Stimulated activated CD4-positive, alpha-beta T cell treated with anti-CD3 and anti-CD28 coated beads, TNF-alpha, amount 100 ng/mL, for 4 hours (primary cell): ENCODE results near the gene CCL26.
"Not testable (repeated sequence)": the region's sequence is repeated elsewhere in the genome, so short reads cannot be mapped to it uniquely, and the experiment has no call there.

Experiments used
- DNase-seq, 3 experiments: peaks; one replicate each; pipeline ENCODE4 v3.0.0-alpha.2; 2020; ENCODE audit warnings: low read depth in 3 of 3

The CCL26 gene

DNA sequence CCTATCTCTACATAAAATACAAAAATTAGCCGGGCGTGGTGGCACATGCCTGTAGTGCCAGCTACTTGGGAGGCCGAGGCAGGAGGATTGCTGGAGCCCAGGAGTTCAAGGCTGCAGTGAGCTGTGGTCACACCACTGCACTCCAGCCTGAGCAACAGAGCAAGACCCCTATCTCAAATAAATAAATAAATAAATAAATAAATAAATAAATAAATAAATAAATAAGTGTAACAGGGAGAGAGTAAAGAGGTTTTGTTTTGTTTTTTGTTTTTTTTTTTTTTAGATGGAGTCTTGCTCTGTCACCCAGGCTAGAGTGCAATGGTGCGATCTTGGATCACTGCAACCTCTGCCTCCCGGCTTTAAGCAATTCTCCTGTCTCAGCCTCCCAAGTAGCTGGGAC is 20.6 kb upstream of the CCL26 start:
- DNase-seq = not testable (repeated sequence)

DNA sequence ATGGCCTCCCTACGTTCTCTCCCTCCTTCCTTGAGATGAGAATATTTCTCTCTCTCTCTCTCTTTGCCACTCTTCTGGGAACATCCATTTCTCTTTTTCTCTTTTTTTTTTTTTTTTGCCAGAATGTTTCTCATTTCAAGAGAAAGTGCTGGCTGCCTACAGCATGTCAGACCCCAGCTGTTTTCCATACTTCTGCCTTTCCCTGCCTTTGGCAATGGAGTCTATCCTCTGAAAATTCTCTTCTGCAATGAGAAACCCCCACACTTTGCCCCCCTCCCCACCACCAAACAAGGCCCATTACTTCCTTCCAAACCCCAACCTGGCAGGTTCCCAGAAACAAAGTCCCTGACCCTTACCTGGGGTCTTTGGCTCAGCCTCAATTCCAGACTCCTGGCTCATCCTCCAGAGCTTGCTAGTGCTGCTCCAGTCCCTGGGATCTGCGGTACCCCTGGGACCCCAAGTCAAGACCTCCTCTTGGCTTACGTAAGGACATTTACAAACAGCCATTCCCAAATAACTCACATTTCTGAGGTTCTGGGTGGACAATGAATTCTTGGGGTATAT is 17.4 kb upstream of the CCL26 start:
- no peak for DNase-seq

DNA sequence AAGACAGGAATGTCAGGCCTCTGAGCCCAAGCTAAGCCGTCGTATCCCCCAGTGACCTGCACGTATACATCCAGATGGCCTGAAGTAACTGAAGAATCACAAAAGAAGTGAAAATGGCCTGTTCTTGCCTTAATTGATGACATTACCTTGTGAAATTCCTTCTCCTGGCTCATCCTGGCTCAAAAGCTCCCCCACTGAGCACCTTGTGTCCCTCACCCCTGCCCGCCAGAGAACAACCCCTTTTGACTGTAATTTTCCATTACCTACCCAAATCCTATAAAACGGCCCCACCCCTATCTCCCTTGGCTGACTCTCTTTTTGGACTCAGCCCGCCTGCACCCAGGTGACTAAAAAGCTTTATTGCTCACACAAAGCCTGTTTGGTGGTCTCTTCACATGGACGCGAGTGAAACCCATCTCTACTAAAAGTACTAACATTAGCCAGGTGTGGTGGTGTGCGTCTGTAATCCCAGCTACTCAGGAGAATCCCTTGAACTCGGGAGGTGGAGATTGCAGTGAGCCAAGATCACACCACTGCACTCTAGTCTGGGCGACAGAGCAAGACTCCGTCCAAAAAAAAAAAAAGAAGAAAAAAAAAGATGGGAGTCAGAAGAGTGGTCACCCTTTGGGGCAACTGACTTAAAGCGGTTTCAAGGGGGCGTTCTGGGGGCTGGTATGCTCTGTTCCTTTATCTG is 16.3 kb upstream of the CCL26 start:
- not testable (repeated sequence) for DNase-seq

DNA sequence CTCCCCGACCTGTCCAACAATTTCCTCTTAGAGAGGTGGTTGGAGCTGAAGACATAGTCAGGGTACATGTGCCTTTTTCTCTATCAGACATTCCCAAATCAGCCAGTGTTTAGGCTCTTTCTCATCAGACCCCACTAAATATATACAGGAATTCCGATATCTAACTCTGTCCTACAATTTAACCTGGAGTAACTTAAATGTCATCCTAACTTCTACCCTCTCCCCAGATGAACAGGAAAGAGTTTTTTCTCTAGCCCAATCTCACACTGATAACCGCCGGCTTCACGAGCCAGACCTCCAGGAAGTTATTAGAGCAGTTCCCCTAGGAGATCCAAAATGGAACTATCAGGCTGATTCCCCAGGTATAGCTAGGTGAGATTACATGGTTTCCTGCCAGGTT is 11.0 kb upstream of the CCL26 start:
- not testable (repeated sequence) for DNase-seq

DNA sequence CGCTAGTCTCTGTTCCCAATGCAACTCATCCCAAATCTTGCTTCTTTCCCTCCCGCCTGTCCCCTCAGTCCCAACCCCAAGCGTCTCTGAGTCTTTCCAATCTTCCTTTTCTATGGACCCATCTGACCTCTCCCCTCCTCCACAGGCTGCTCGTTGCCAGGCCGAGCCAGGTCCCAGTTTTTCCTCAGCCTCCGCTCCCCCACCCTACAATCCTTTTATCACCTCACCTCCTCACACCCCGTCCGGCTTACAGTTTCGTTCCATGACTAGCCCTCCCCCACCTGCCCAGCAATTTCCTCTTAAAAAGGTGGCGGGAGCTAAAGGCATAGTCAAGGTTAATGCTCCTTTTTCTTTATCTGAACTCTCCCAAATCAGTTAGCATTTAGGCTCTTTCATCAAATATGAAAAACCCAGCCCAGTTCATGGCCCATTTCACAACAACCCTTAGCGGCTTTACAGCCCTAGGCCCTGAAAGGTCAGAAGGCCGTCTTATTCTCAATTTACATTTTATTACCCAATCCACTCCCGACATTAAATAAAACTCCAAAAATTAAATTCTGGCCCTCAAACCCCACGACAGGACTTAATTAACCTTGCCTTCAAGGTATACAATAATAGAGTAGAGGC is 8.7 kb upstream of the CCL26 start:
- DNase-seq = not testable (repeated sequence)

DNA sequence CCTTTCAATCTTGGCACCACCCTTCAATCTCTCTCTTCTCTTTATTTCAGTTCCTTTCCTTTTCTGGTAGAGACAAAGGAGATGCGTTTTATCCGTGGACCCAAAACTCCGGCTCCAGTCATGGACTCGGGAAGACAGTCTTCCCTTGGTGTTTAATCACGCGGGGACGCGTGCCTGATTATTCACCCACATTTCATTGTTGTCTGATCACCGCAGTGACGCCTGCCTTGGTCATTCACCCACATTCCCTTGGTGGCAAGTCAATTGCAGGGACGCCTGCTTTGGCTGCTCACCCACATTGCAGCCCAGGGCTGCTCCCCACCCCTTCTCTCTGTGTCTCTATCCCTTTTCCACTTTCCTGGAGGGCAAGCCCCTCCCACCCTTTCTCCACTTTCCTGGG is 7.5 kb upstream of the CCL26 start:
- DNase-seq = not testable (repeated sequence)

DNA sequence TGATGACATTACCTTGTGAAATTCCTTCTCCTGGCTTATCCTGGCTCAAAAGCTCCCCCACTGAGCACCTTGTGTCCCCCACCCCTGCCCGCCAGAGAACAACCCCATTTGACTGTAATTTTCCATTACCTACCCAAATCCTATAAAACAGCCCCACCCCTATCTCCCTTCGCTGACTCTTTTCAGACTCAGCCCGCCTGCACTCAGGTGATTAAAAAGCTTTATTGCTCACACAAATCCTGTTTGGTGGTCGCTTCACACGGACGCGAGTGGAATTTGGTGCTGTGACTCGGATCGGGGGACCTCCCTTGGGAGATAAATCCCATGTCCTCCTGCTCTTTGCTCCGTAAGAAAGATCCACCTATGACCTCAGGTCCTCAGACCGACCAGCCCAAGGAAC is 7.0 kb upstream of the CCL26 start:
- not testable (repeated sequence) for DNase-seq

DNA sequence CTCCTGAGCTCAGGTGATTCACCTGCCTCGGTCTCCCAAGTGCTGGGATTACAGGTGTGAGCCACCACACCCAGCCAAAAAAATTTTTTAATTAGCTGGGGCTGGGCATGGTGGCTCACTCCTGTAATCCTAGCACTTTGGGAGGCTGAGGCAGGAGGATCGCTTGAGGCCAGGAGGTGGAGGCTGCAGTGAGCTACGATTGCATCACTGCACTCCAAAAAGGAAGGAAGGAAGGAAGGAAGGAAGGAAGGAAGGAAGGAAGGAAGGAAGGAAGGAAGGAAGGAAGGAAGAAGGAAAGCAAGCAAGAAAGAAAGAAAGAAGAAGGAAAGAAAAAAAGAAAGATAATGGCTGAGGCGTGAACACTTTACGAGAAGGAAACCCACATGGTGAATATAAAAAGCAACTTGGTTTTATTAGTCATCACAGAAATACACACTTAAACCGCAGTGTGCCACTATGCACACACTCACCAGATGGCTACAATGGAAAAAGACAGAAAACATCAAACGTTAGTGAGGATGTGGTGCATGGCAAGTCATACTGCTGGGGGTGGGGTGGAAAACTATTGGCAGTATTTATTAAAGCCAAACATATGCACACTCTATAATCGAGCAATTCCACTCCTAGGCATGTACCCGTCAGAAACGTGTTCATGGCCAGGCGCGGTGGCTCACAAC is 4.4 kb upstream of the CCL26 start:
- peak in 2 of 3 experiments; percentile 41 for DNase-seq

DNA sequence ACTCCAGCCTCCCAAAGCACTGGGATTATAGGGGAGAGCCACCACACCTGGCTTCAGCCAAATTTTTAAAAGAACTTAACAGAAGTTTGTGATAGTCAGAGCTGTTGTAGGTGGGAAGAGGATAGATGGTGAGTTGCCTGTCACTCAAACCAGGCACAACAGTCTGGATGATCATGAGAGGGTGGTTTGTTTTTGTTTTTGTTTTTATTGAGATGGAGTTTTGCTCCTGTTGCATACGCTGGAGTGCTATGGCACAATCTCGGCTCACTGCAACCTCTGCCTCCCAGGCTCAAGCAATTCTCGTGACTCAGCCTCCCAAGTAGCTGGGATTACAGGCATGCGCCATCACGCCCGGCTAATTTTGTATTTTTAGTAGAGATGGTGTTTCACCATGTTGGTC is 1.9 kb upstream of the CCL26 start:
- DNase-seq = not testable (repeated sequence)

DNA sequence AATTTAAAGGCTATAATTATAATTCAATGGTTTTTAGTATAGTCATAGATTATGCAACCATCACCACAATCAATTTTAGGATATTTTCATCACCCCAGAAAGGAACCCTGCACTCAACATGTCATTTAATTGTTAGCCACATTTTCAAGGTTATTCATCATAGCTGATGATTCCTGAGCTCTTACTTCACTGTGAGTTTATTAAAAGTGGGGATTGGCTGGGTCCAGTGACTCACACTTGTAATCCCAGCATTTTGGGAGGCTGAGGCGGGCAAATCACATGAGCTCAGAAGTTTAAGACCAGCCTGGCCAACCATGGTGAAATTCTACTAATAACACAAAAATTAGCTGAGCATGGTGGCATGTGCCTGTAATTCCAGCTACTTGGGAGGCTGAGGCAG is 787 bp downstream of the CCL26 start:
- no peak for DNase-seq

DNA sequence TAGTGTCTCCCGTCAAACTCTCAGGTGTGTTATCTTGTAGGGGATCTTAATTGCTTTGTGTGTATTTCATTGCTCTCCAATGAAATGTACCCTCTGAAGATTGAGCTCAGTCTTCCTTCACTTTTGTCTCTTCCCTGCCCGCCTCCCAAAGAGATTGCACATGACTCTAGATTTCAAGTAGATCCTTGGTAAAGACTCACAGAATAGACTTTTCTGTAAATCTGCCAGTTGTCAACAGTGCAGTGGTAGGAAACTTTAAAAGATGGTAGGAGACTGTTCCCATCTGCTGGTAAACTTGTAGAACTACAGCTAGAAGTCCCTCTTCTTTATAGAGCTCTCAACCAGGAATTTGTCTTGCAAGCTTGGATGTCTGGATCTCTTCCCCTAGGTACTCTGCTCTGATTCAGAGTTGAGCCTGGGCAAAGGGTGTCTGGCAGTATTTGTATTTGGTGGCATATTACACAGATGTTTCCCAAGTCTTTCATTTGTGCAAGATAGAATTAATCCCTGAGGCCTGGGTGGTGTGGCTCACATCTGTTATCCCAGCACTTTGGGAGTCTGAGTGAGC is 9.6 kb downstream of the CCL26 start:
- no peak for DNase-seq

DNA sequence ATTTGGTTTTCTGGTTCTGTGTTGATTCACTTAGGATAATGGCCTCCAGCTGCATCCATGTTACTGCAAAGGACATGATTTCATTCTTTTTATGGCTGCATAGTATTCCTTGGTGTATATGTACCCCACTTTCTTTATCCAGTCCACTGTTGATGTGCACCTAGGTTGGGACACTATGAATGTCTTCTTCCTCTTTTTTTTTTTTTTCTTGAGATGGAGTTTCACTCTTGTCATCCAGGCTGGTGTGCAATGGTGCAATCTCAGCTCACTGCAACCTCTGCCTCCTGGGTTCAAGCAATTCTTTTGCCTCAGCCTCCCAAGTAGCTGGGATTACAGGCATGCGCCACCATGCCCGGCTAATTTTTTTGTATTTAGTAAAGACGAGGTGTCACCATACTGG is 10.2 kb downstream of the CCL26 start:
- DNase-seq = not testable (repeated sequence)

DNA sequence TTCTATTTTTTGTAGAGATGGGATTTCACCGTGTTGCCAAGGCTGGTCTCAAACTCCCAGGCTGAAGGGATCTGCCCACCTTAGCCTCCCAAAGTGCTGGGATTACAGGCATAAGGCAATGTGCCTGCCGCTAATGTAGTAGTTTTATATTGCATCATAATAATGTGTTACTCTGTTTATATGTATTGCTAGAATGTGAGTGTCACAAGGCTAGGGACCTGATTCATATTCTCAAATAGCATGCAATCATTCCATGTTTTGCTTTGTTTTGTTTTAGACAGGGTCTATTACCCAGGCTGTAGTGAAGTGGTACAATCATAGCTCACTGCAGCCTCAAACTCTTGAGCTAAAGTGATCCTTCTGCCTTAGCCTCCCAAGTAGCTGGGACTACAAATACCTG is 13.5 kb downstream of the CCL26 start:
- no peak for DNase-seq

DNA sequence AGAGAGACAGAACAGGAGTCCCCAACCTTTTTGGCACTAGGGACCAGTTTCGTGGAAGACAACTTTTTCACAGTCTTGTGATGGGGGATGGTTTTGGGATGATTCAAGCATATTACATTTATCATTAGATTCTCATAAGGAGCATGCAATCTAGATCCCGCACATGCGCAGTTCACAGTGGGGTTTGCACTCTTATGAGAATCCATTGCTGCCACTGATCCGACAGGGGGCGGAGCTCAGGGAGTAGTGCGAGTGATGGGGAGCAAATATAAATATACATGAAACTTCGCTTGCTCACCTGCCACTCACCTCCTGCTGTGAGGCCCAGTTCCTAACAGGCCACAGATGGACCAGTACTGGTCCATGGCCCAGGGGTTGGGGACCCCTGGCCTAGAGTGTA is 14.2 kb downstream of the CCL26 start:
- DNase-seq = no peak

DNA sequence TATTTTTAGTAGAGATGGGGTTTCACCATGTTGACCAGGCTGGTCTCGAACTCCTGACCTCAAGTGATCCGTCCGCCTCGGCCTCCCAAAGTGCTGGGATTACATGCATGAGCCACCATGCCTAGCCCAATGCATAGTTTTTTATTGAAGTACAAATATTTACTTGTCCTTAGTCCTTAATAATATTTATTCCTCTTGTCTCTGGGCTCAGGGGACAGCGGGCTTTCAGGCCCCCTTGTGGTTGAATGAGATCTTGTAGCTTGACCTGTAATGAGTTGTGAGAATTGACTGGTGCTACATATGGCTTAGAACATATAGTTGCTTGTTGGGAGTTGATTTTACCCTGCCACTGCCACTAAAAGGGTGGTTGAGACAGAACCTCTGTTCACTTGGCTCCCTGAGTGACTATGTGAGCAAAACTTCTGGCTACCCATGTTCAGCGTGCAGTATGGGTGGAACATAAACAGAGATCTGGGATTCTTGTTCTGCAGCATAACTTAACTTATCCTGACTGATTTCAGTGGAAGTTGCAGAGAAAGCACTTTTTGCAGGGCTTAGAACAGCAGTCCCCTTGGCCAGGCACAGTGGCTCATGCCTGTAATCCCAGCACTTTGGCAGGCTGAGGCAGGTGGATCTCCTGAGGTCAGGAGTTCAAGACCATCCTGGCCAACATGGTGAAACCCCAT is 14.9 kb downstream of the CCL26 start:
- DNase-seq = no peak

DNA sequence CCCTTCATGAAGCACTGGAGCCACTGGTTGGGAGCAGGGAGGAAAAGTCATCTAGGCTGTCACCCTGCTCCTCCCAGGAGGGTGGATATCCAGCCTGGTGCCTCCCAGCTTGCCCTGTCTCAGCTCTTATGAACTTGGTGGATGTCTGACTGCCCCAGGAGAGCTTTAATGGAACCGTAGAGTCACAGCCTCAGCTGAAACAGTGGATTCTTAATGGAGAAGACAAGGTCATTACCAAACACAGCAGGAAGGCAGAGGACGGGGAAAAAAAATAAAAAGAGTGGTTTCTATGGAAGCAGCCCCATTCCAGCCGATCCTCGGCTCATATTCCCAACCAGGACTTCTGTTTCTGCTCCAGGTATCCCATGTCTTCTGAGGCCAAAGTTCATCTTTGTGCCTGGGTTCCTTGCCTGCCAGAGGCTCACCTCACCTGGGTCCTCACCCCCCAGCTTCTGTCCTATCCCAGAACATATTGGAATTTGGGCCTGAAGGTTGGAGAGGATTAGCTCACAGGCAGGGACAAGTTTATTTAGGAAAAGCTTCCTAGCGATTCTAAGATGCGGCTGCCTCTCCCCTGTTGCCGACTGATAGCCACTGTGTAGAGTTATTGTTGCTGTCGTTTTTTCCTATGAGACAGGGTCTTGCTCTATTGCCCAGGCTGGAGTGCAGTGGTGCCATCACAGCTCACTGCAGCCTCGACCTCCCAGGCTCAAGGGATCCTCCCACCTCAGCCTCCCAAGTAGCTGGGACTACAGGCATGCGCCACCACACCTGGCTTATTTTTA is 15.6 kb downstream of the CCL26 start:
- no peak for DNase-seq

DNA sequence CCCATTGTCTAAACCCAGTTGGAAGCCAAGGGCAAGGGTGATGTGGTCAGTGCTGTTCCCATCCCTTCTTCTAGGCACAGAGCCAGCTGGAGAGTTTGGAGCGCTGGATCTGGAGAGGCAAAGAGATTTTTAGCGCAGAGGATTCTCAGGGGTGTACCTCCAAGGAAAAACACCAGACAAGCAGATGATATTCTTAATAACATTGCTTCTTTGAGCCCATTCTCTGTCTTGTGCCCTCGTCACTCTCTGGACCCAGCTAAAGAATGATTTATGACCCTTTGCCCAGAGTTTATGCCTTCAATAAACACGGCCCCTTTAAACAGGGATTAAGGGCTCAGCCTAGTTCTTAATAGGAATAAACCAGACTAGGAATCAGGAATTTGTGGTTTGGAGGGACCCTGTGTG is 28.6 kb downstream of the CCL26 start:
- no peak for DNase-seq

DNA sequence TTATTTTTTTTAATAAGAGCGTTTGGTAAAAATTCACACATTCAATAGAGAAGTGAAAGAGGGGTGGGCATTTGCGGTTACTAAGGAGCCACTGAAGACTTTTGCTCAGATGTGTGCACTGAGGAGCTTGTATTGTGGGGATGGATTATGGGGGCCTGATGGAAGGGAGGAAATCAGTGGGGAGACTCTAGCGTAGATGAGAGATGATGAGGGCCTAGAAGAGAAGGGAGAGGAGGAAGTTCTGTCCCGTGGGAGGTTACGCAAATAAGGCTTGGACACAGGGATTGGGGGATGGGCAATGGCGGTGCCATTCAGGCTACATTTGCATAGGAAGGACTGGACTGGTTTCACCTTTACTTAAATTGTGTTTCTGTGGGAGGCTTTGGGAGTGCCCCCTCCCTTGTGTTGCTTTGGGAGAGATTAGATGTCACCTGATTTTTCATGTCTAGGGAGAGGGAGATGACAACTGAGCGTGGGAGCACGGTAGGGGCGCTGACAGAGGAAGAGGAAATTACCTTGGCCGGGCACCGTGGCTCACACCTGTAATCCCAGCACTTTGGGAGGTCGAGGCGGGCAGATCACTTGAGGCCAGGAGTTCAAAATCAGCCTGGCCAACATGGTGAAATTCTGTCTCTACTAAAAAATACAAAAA is 31.0 kb downstream of the CCL26 start:
- DNase-seq = no peak

DNA sequence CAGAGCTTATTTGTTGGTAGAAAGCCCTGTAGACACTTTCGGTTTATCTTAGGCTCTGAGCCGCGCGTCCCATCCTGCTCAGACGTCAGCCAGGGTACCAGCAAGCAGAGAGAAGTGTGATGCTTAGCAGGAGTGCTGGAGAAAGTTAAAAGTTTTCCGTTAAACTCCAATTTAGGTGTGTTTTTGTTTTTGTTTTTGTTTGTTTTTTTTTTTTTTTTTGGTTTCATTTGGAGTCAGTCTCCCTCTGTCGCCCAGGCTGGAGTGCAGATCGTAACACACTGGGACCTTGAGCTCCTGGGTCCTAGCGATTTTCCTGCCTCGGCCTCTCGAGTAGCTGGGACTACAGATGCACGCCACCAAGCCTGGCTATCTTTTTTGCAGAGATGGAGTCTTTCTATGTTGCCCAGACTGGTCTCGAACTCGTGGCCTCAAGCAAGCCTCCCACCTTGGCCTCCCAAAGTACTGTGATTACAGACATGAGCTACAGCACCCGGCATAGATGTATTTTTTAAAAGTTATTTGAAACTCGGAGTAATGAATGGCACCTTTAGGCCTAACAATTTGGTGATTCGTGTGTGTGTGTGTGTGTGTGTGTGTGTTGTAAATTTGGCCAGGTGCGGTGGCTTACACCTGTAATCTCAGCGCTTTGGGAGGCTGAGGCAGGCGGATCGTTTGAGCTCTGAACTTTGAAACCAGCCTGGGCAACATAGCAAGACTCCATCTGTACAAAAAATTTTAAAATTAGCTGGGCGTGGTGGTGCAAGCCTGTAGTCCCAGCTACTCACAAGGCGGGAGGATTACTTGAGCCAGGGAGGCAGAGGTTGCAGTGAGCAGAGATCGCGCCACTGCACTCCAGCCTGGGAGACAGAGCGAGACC is 32.0 kb downstream of the CCL26 start:
- DNase-seq = no peak
